Stomach (tissue), 9 donors: Measurements from ENCODE around the gene ASTN2. TPM values are rescaled to one million over a fixed set of nuclear protein-coding genes. Genes with fewer than 3 reads are reported as not detected.

Experiments used
- DNase-seq, 2 donors: peaks; one replicate each; pipeline versions ENCODE4 v3.0.0 to v3.0.0-alpha.2; 2013 to 2019
- H3K27ac ChIP-seq, 5 donors: fragments of 200-600 bp in 4 of 5; sonication (generic) in 4 of 5; one replicate each; pipeline ENCODE4 v1.5.1; 2013 to 2019; ENCODE audit warnings: mild to moderate bottlenecking in 1 of 5, moderate library complexity in 1 of 5
- H3K27me3 ChIP-seq, 3 donors: fragments of 200-600 bp; sonication (generic); one replicate each; pipeline ENCODE4 v1.5.1; 2017 to 2019; ENCODE audit warnings: mixed run types in 1 of 3
- H3K36me3 ChIP-seq, 4 donors: fragments of 200-600 bp; sonication (generic); 1 replicate in 3 of 4; 2 replicates in 1 of 4; pipeline ENCODE4 v1.5.1; 2016 to 2019
- H3K4me1 ChIP-seq, 4 donors: fragments of 200-600 bp; sonication (generic); one replicate each; pipeline ENCODE4 v1.5.1; 2016 to 2019
- H3K4me3 ChIP-seq, 4 donors: fragments of 200-600 bp; sonication (generic) in 3 of 4; one replicate each; pipeline ENCODE4 v1.5.1; 2016 to 2019; ENCODE audit warnings: mild to moderate bottlenecking in 1 of 4
- H3K9me3 ChIP-seq, 4 donors: fragments of 200-600 bp; sonication (generic); one replicate each; pipeline ENCODE4 v1.5.1; 2016 to 2019
- EP300 ChIP-seq: sonication (generic); formaldehyde crosslinking; IDR thresholded peaks from one replicate; pipeline ENCODE4 v1.6.1; 2017; ENCODE audit warnings: antibody characterized with exemption
- POLR2A ChIP-seq, 4 donors: fragments of 450-650 bp; IDR thresholded peaks; one replicate each; pipeline ENCODE4 v1.6.1; 2016; ENCODE audit warnings: antibody characterized with exemption in 4 of 4, control low read depth in 2 of 4, mild to moderate bottlenecking in 1 of 4, moderate library complexity in 1 of 4
- POLR2AphosphoS5 ChIP-seq, 3 donors: sonication (generic); formaldehyde crosslinking; IDR thresholded peaks; one replicate each; pipeline ENCODE4 v1.6.1; 2016; ENCODE audit warnings: antibody characterized with exemption in 3 of 3
- WGBS, 5 donors: extraction: QIAGEN DNeasy Blood & Tissue Kit in 3 of 5; methylation state at CpG; one replicate each; pipeline versions ENCODE4 v1.1.5 to v1.1.7; 2013 to 2018; 5-methylcytosine and 5-hydroxymethylcytosine counted together
- intact Hi-C: fragments of 100-400 bp; cut with DNase I; formaldehyde crosslinking; loops from one replicate; pipeline ENCODE4 v1.15.1; 2023; ENCODE audit warnings: low total_unique reads
- polyA plus RNA-seq, 3 donors: library from polyadenylated mRNA; stranded (reverse); fragments of 200-250 nt; gene quantifications; one replicate each; pipeline ENCODE4 v1.2.3, GENCODE V29; 2013
- total RNA-seq, 5 donors: library from RNA; depleted of rRNA; stranded (reverse); fragments of >200 nt; gene quantifications; one replicate each; pipeline versions ENCODE4 v1.1.0 to v1.2.3, GENCODE V29; 2014 to 2016
- TF ChIP-seq, protein P1 (sequence below), 7 experiments: fragments of 450-650 bp in 4 of 7; fragments of 200-600 bp in 3 of 7; sonication (generic) in 3 of 7; IDR thresholded peaks; one replicate each; pipeline ENCODE4 v1.5.1; 2016 to 2019; ENCODE audit warnings: antibody characterized with exemption in 7 of 7, control low read depth in 2 of 7, mild to moderate bottlenecking in 1 of 7
- donor health status: healthy with polysubstance abuse.
- donor health status: Bipolar disorder and iron deficiency.
- donor health status: healthy.

Gene ASTN2
- total and polyA plus RNA-seq, 8 donors: 2.1 to 22.3 (median 4.2) TPM; not detected in 1

DNA sequence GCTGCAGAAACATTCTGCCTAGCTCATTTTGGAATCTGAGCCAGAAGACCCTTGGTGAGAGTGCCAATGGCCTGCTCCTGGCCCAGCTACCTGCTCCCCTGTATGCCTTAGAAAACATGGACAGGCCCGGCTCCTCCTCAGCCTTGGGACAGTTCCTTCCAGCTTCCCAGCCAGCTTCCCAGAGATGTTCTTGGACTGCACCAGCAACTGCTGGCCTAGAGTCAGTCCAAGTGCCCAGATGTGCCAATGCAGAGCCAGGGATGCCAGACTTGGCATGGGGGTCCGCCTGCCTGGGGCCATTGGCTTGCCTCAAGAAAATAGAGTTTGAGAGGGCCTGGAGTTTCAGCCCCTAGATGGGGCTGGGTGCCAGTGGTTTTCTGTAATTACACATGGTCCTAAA is 870.0 kb downstream of the ASTN2 start:
- Histone ChIP-seq H3K4me1 (peaks cover 5 to 14% (median 7%) of the 10 kb centered on the region in 4 donors), H3K27me3 (no peaks in the 10 kb centered on the region), H3K4me3 (no peak overlapping the region), H3K9me3 (no peaks in the 10 kb centered on the region), H3K27ac (no peak overlapping the region), H3K36me3 (no peaks in the 10 kb centered on the region)
- TF ChIP-seq POLR2A (IDR thresholded peaks at IDR 0.05) (no peak), POLR2AphosphoS5 (IDR thresholded peaks at IDR 0.05) (no peak), EP300 (no peak)
- TF ChIP-seq, protein P1, sequence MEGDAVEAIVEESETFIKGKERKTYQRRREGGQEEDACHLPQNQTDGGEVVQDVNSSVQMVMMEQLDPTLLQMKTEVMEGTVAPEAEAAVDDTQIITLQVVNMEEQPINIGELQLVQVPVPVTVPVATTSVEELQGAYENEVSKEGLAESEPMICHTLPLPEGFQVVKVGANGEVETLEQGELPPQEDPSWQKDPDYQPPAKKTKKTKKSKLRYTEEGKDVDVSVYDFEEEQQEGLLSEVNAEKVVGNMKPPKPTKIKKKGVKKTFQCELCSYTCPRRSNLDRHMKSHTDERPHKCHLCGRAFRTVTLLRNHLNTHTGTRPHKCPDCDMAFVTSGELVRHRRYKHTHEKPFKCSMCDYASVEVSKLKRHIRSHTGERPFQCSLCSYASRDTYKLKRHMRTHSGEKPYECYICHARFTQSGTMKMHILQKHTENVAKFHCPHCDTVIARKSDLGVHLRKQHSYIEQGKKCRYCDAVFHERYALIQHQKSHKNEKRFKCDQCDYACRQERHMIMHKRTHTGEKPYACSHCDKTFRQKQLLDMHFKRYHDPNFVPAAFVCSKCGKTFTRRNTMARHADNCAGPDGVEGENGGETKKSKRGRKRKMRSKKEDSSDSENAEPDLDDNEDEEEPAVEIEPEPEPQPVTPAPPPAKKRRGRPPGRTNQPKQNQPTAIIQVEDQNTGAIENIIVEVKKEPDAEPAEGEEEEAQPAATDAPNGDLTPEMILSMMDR (IDR thresholded peaks at IDR 0.05): no peak
- intact Hi-C loops: no loop called here
- no peak for DNase-seq
- 85 to 97% (median 92%) methylated on average over 1 to 2 of the region's 2 CpGs for WGBS, 5 donors

DNA sequence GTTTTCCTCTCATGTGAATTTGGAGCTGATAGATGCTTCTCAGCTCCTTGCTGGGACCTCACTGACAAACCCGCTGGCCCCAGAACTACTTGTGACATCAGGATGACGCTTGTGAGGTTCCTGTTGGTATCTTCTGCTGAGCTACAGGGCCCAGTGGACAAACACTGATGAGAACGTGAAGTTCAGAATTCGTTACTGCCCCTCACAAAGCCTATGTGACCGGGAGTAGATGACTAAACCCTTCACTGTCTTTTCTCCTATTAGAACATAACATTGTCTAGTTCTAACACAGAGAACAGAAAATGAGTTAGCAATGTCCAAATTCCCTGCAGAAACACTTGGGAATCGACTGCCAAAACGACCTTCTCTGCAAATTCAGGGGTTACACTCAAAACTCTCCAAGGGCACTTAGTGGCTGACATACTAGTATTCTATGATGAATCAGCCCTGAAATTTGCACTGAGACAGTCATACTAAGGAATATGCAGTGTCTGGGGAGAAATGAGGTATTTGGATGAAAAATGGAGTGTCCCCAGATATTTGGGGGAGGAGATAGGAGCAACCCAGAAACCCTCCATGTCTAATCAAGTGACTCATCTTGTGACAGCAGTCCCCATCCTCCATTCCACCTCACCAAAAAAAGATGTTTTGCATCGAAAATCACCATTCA is 871.0 kb downstream of the ASTN2 start:
- no peaks in the 10 kb centered on the region for H3K9me3 ChIP-seq
- peaks cover 5 to 14% (median 5%) of the 10 kb centered on the region in 4 donors for H3K4me1 ChIP-seq
- 81 to 88% (median 87%) methylated on average over 8 of the region's 8 CpGs for WGBS, 5 donors
- H3K27me3 ChIP-seq: no peaks in the 10 kb centered on the region
- intact Hi-C loops: no loop called here
- TF ChIP-seq EP300 (no peak), POLR2AphosphoS5 (IDR thresholded peaks at IDR 0.05) (no peak), POLR2A (IDR thresholded peaks at IDR 0.05) (no peak)
- H3K36me3 ChIP-seq: no peaks in the 10 kb centered on the region
- DNase-seq: no peak
- no peak overlapping the region for H3K27ac ChIP-seq
- H3K4me3 ChIP-seq: no peak overlapping the region

DNA sequence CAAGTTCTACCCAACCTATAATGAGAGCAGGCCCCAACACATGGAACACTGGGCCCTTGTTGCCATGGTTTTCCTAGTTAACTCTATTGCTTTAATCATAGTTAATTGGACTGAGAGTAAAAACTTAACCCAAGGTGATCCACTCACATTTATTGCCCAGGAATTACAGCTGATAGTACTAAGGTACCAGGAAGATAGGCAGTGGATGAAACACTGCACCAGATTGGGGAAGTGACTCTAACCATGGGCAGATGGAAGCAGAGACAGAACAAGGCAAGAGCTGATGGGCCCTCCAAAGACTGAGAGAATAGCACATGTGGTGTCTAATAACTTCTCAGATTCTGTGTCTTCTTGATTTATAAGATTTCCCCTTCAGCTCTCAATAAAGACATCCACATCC is 873.5 kb downstream of the ASTN2 start:
- no peak for TF ChIP-seq EP300
- TF ChIP-seq POLR2A (IDR thresholded peaks at IDR 0.05): no peak
- TF ChIP-seq, protein P1 (IDR thresholded peaks at IDR 0.05): no peak
- no peak for TF ChIP-seq POLR2AphosphoS5 (IDR thresholded peaks at IDR 0.05)
- H3K4me1 ChIP-seq: no peaks in the 10 kb centered on the region
- H3K27ac ChIP-seq: no peak overlapping the region
- intact Hi-C loops: no loop called here
- DNase-seq: no peak
- H3K27me3 ChIP-seq: no peaks in the 10 kb centered on the region
- H3K36me3 ChIP-seq: no peaks in the 10 kb centered on the region
- no peak overlapping the region for H3K4me3 ChIP-seq
- no peaks in the 10 kb centered on the region for H3K9me3 ChIP-seq

DNA sequence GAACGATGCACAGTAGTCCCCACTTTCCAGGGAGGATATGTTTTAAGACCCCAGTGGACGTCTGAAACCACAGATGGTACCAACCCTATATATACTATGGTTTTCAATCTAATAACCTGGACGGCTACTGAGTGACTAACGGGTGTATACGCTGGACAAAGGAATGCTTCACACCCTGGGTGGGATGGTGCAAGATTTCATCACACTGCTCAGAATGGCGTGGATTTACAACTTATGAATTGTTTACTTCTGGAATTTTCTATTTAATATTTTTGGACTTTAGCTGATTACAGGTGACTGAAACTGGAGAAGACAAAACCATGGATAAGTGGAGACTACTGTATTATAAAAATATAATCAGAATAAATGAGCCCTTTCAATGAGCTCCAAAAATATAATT is 875.3 kb downstream of the ASTN2 start:
- H3K27ac ChIP-seq: no peak overlapping the region
- no peak overlapping the region for H3K4me3 ChIP-seq
- no peak for DNase-seq
- H3K4me1 ChIP-seq: no peaks in the 10 kb centered on the region
- no peaks in the 10 kb centered on the region for H3K36me3 ChIP-seq
- 83 to 90% (median 86%) methylated on average over 6 of the region's 6 CpGs for WGBS, 5 donors
- H3K27me3 ChIP-seq: no peaks in the 10 kb centered on the region
- intact Hi-C loops: no loop called here
- TF ChIP-seq POLR2AphosphoS5 (IDR thresholded peaks at IDR 0.05): no peak
- TF ChIP-seq EP300: no peak
- TF ChIP-seq, protein P1 (IDR thresholded peaks at IDR 0.05): no peak
- no peak for TF ChIP-seq POLR2A (IDR thresholded peaks at IDR 0.05)
- H3K9me3 ChIP-seq: no peaks in the 10 kb centered on the region

DNA sequence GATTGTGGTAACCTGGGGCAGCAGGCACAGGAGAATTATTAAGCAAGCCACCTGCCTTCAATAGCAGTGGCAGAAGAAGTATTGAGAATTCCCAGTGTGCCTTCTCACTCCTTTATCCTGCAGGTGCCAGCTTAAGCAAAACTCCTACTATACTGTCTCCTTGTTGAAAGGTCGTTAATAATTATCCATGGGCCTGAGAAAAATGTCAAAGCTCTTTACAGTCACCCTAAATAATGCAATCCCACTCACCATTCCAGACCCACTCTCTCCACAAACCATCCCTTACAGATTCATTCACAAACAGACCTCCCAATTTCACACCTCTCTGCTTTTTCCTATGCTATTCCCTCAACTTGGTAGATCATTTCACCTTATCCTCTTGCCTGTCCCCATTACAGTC is 889.2 kb downstream of the ASTN2 start:
- DNase-seq: no peak
- TF ChIP-seq POLR2AphosphoS5 (IDR thresholded peaks at IDR 0.05) (no peak), POLR2A (IDR thresholded peaks at IDR 0.05) (no peak), EP300 (no peak)
- TF ChIP-seq, protein P1 (IDR thresholded peaks at IDR 0.05): no peak
- intact Hi-C loops: no loop called here
- no peak overlapping the region for H3K27ac ChIP-seq
- H3K4me3 ChIP-seq: no peak overlapping the region
- H3K9me3 ChIP-seq: peaks cover 0 to 11% (median 4%) of the 10 kb centered on the region in 4 donors
- no peaks in the 10 kb centered on the region for H3K27me3 ChIP-seq
- no peaks in the 10 kb centered on the region for H3K36me3 ChIP-seq
- 55 to 86% (median 80%) methylated on average over 1 of the region's 1 CpG for WGBS, 5 donors
- no peaks in the 10 kb centered on the region for H3K4me1 ChIP-seq
